Calu3 (cell line): ENCODE measurements around the gene GPBP1L1. TPM values are rescaled to one million over a fixed set of nuclear protein-coding genes. Genes with fewer than 3 reads are reported as not detected.
"Not testable (repeated sequence)": the region's sequence is repeated elsewhere in the genome, so short reads cannot be mapped to it uniquely, and the experiment has no call there.

ENCODE experiments used
- BruUV-seq: library from RNA; stranded (reverse); fragments of 400-500 nt; replicated peaks from 2 replicates; lab custom pipeline; 2021; lab: Mats Ljungman, UMichigan
- CTCF ChIA-PET: fragments of 300-600 bp; sonication (Branson Sonifier 250); formaldehyde crosslinking; loops from one replicate; lab custom pipeline; 2022; ENCODE audit warnings: antibody characterized with exemption; lab: Charles Lee
- DNase-seq: peaks from one replicate; pipeline ENCODE4 v3.0.0; 2022
- H3K27ac Mint-ChIP-seq: one replicate; pipeline ENCODE4 v1.8.0; 2022; ENCODE audit warnings: mixed read lengths; ENCODE audit not compliant: unreplicated experiment
- H3K27me3 Mint-ChIP-seq: one replicate; pipeline ENCODE4 v1.8.0; 2022; ENCODE audit warnings: mixed read lengths; ENCODE audit not compliant: unreplicated experiment
- H3K36me3 Mint-ChIP-seq: one replicate; pipeline ENCODE4 v1.8.0; 2022; ENCODE audit warnings: mild to moderate bottlenecking, moderate library complexity, mixed read lengths; ENCODE audit not compliant: insufficient read depth, unreplicated experiment
- H3K4me1 Mint-ChIP-seq: one replicate; pipeline ENCODE4 v1.8.0; 2022; ENCODE audit warnings: mild to moderate bottlenecking, low read depth, mixed read lengths; ENCODE audit not compliant: unreplicated experiment
- H3K4me3 Mint-ChIP-seq: one replicate; pipeline ENCODE4 v1.8.0; 2022; ENCODE audit warnings: mild to moderate bottlenecking, low read depth, moderate library complexity, mixed read lengths; ENCODE audit not compliant: unreplicated experiment
- H3K9me3 Mint-ChIP-seq: one replicate; pipeline ENCODE4 v1.8.0; 2022; ENCODE audit warnings: low read depth, mixed read lengths; ENCODE audit not compliant: unreplicated experiment
- CTCF ChIP-seq: fragments of 200-600 bp; IDR thresholded peaks from one replicate; pipeline ENCODE4 v1.8.0; 2022; ENCODE audit warnings: antibody characterized with exemption; ENCODE audit not compliant: unreplicated experiment
- intact Hi-C: fragments of 100-400 bp; cut with micrococcal nuclease; formaldehyde crosslinking; loops from one replicate; pipeline ENCODE4 v1.10.0; 2022; ENCODE audit not compliant: unreplicated experiment
- total RNA-seq: library from RNA; stranded (reverse); gene quantifications from 2 replicates; pipeline ENCODE4 v1.2.3, GENCODE V29; 2022

The GPBP1L1 gene
- total RNA-seq, 1 experiment from 2014 or later = 117 TPM

- TF ChIP-seq CTCF = no peak
- Mint-ChIP-seq H3K4me1 (no peaks in the 10 kb centered on the region), H3K27ac (no peak overlapping the region), H3K9me3 (no peaks in the 10 kb centered on the region), H3K36me3 (peaks cover 4% of the 10 kb centered on the region), H3K4me3 (no peak overlapping the region), H3K27me3 (no peaks in the 10 kb centered on the region)
- no TSS peak for BruUV-seq
- no peak for DNase-seq
- CTCF ChIA-PET = no interaction called here
- intact Hi-C loops = no loop called here
Measured at GRCh38 chr1:45716700-45717099, 30.4 kb upstream of the GPBP1L1 start.

GRCh38 chr1:45713711-45714110, 27.4 kb upstream of the GPBP1L1 start:
- no peak for TF ChIP-seq CTCF
- Mint-ChIP-seq H3K4me1 (no peaks in the 10 kb centered on the region), H3K9me3 (no peaks in the 10 kb centered on the region), H3K27me3 (no peaks in the 10 kb centered on the region), H3K4me3 (no peak overlapping the region), H3K36me3 (peaks cover 4% of the 10 kb centered on the region), H3K27ac (no peak overlapping the region)
- BruUV-seq = no TSS peak
- intact Hi-C loops = no loop called here
- CTCF ChIA-PET = no interaction called here
- DNase-seq = no peak

- Mint-ChIP-seq H3K27ac (no peak overlapping the region), H3K4me3 (no peak overlapping the region), H3K9me3 (no peaks in the 10 kb centered on the region), H3K4me1 (no peaks in the 10 kb centered on the region), H3K27me3 (no peaks in the 10 kb centered on the region), H3K36me3 (peaks cover 4% of the 10 kb centered on the region)
- no TSS peak for BruUV-seq
- DNase-seq = no peak
- CTCF ChIA-PET = no interaction called here
- no peak for TF ChIP-seq CTCF
- intact Hi-C loops = no loop called here
Measured at GRCh38 chr1:45704637-45705036, 18.3 kb upstream of the GPBP1L1 start.

- no peak for DNase-seq
- no peak overlapping the region for H3K4me3 Mint-ChIP-seq
- BruUV-seq = no TSS peak
- CTCF ChIA-PET = no interaction called here
- H3K4me1 Mint-ChIP-seq = no peaks in the 10 kb centered on the region
- H3K27me3 Mint-ChIP-seq = no peaks in the 10 kb centered on the region
- H3K27ac Mint-ChIP-seq = no peak overlapping the region
- intact Hi-C loops = no loop called here
- H3K9me3 Mint-ChIP-seq = no peaks in the 10 kb centered on the region
- peaks cover 43% of the 10 kb centered on the region for H3K36me3 Mint-ChIP-seq
- no peak for TF ChIP-seq CTCF
Measured at GRCh38 chr1:45694823-45695222, 8.5 kb upstream of the GPBP1L1 start.

GRCh38 chr1:45693811-45694210, 7.5 kb upstream of the GPBP1L1 start:
- DNase-seq, CTCF ChIA-PET, BruUV-seq, intact Hi-C loops, H3K27me3 Mint-ChIP-seq, H3K4me3 Mint-ChIP-seq, H3K27ac Mint-ChIP-seq, H3K4me1 Mint-ChIP-seq, H3K9me3 Mint-ChIP-seq: not testable (repeated sequence)
- H3K36me3 Mint-ChIP-seq = peaks cover 47% of the 10 kb centered on the region
